Stimulated activated naive CD4-positive, alpha-beta T cell treated with Interleukin-2 at 50 U/mL for 16 hours (primary cell): ENCODE results near the gene DHODH.
"Not testable (repeated sequence)": the region's sequence is repeated elsewhere in the genome, so short reads cannot be mapped to it uniquely, and the experiment has no call there.

Experiments
- DNase-seq: peaks from one replicate; lab custom pipeline; 2025; lab: John Stamatoyannopoulos, UW

DHODH gene

DNA sequence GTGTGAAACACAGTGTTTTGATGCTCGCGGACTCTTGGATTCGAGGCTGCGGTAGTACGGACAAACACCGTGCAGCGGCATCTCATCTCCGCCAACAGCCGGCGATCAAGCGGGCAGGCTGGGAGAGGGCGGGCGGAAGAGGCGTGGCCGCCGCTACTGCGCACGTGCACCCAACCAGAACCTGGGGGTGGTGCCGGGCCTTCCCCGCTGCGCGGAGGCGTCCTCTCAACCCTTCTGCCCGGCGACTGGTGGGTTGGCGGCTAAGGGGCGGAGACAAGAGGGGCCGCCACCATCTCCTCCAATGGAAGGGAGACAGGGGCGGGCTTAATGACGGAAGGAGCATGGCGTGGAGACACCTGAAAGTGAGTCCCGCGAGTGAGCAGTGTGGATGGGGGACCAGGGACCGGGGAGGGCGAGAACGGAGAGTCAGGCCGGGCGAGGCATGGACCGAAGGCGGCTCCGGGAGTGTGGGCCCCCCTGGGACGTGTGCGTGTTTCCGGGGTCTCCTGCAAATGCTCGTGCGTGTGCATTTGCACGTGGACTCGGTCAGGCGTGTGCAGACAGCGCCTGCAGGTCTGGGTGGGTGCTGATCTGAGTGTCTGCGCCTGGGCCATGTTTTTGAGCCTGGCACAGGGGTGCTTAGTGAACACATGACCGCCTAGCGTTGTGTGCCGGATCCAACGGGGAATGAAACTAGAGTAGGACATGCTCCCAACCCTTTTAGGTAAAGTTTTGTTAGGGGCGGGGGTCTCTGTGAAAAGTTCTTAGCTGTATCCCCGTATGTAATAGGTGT is at the start of gene DHODH:
Gene DHODH, plus strand, starts transcription at position 321 of the 793 bp plus-strand sequence. Its CDS starts 21 bp downstream, at position 342.
- peak; percentile 98 for DNase-seq

GRCh38 chr16:71961066-71962039 is 47.2 kb upstream of the DHODH start:
- DNase-seq = peak; percentile 72

DNA sequence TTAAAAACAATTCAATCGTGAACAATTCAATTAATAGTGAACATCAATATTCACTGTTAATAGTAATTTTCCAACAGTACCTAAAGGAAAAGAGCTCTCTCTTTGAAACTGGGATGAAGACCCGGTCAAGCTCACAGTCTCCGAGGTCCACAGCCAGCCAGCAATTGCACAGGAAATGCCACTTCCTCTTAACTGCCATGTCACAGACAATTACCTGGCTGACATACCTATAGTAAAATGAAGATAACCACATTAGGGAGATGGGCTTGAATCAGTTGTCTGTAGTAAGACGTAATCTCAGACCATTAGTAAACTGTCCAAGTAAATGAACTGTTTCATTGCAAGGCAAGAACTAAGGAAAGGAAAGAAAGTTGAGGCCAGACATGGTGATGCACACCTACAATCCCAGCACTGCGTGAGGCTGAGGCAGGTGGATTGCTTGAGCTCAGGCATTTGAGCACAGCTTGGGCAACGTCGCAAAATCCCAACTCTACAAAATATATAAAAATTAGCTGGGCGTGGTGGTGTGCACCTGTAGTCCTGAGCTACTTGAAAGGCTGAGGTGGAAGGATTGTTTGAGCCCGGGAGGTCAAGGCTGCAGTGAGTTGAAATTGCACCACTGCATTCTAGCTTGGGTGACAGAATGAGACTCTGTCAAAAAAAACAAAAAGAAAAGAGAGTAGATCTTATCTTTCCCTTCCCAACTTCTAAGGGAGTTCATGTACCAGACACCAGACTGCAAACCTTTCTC is 45.2 kb upstream of the DHODH start:
- no peak for DNase-seq

- DNase-seq = no peak
Observed at GRCh38 chr16:71965223-71965622, 43.3 kb upstream of the DHODH start.

- no peak for DNase-seq
Observed at GRCh38 chr16:71966932-71967331, 41.6 kb upstream of the DHODH start.

GRCh38 chr16:71969353-71969752 is 39.2 kb upstream of the DHODH start:
- no peak for DNase-seq

DNA sequence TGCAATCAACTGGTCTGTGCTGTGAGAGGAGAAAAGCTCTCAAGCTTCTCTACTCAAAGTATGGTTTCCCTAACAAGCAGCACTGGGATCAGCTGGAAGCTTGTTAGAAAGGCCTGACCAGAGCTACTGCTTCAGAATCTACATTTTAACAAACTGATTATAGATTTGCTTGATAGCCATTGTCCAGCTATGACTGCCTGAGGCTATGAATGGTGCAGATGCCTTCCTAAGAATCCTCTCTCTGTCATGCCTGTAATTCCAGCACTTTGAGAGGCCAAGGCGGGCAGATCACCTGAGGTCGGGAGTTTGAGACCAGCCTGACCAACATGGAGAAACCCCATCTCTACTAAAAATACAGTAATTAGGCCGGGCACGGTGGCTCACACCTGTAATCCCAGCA is 37.0 kb upstream of the DHODH start:
- no peak for DNase-seq

GRCh38 chr16:71972356-71972755 is 36.2 kb upstream of the DHODH start:
- no peak for DNase-seq

DNA sequence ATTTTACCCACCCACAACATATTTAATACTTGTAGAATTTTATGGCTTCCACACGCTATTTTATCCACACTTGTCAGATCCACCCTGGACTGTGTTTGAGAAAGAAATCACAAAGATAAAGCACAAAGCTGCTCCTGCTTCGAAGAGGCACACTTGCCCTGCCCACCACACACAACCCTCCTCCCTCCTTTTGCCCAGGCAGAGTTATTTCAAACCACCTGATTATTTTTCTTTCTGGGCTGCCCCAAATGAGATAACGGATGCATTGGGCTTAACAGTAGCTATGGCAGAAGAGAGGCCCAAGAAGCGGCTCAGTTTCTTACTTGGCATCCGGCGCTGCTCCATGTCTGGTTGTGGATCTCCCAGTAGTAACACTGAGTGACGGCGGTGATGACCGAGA is 35.5 kb upstream of the DHODH start:
- DNase-seq = no peak

GRCh38 chr16:71974068-71974818 is 34.3 kb upstream of the DHODH start:
- no peak for DNase-seq

DNA sequence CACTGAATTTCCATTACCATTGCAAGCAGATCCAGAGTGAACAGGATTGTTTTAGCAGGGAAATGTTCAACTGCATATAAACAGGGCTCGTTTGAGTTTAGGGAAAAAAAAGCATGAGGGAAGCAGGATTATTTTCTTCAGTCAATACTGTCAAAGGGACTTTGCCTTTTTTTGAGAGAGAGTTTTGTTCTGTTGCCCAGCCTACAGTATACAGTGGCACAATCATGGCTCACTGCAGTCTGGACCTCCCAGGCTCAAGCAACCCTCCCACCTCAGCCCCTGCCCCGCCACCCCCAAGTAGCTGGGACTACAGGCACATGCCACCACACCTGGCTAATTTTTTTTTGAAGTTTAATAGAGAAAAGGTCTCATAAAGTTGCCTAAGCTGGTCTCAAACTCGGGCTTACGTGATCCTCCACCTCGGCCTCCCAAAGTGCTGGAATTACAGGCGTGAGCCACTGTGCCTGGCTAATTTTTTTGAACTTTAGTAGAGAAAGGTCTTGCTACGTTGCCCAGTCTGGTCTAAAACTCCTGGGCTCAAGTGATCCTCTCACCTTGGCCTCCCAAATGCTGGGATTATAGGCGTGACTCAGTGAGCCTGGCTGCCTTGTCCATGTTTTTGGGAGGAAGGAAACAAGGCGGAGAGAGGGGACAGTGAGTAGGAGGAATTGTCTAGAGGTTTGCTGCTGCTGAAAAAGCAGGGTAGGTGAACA is 23.1 kb upstream of the DHODH start:
- no peak for DNase-seq

- no peak for DNase-seq
Observed at GRCh38 chr16:71986131-71986530, 22.4 kb upstream of the DHODH start.

DNA sequence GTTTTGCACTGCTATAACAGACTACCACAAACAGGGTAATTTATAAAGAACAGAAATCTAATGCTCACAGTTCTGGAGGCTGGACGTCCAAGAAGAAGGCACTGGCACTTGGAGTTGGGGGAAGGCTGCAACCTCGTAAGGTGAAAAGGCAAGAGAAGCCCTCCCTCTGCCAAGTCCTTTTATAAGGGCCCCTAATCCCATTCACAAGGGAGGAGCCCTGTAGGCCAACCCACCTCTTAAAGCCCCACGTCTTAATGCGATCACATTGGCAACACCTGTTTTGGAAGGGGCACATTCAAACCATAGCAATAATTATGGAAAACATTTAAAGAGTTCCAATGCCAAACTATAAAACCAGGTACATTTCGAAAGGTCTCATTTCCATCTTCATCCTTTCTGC is 13.5 kb upstream of the DHODH start:
- no peak for DNase-seq

DNA sequence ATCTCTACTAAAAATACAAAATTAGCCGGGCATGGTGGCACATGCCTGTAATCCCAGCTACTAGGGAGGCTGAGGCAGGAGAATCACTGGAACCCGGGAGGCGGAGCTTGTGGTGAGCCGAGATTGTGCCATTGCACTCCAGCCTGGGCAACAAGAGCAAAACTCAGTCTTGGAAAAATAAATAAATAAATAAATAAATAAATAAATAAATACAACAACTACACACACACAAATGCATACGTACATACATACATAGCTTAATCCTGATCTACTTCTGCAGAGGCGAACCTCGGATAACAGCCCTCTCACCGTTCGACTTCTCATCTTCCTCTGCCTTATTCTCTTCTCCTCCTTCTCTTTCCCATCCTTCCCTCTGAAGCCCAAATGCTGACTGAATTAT is 11.0 kb upstream of the DHODH start:
- not testable (repeated sequence) for DNase-seq

- no peak for DNase-seq
Observed at GRCh38 chr16:72001180-72001874, 7.2 kb upstream of the DHODH start.

- no peak for DNase-seq
Observed at GRCh38 chr16:72002619-72003018, 5.9 kb upstream of the DHODH start.

- DNase-seq = not testable (repeated sequence)
Observed at GRCh38 chr16:72008065-72008423, 500 bp upstream of the DHODH start.

DNA sequence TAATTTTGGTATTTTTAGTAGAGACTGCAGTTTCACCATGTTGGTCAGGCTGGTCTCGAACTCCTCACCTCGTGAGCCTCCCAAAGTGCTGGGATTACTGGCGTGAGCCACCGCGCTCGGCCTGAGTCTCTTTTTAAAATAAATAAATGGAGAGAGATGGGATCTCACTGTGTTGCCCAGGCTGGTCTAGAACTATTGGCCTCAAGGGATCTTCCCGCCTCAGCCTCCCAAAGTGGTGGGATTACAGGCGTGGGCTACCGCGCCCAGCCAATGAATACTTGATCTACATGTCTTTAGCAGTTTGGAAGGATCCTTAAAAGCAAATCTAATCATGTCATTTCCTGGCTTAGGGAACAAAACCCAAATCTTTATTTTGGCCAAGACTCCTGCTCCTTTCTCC is 1.2 kb downstream of the DHODH start:
- no peak for DNase-seq

GRCh38 chr16:72012607-72013006 is 4.1 kb downstream of the DHODH start:
- no peak for DNase-seq

DNA sequence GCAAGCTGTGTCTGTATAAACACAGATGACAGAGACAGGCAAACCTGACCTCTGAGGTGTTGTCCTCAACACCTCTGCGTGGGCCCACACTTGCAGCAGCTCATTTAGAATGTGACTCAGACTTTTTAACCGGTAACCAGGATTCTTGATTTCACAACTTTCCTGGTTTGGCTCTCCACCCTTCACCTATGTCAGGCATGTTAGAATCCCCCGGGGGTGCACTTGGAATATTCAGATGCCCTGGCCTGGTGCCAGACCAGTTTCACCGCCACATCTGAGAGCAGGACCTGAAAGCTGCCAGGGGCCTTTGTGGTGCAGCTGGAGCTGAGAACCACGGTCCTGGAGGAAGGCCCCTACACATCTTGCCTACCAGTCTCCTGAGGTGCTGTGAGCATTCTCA is 4.8 kb downstream of the DHODH start:
- no peak for DNase-seq
